HG03159 (cell line): Measurements from ENCODE around the gene GRB14.
A peak's percentile ranks its signal among the peaks of the same experiment; 100 is the strongest.

Experiments
- ATAC-seq: cut with Tn5 transposase; IDR thresholded peaks from one replicate; pipeline ENCODE4 v1.9.1; 2021; ENCODE audit warnings: mild to moderate bottlenecking, moderate library complexity; ENCODE audit not compliant: unreplicated experiment

The GRB14 gene

GRCh38 chr2:164617466-164617865 is 3.8 kb downstream of the GRB14 start:
- ATAC-seq: no peak

- ATAC-seq: no peak
These were observed 7.8 kb downstream of the GRB14 start for GRCh38 chr2:164613321-164613982.

GRCh38 chr2:164609790-164610189 is 11.5 kb downstream of the GRB14 start:
- ATAC-seq: no peak

GRCh38 chr2:164606557-164606956 is 14.7 kb downstream of the GRB14 start:
- ATAC-seq: no peak

GRCh38 chr2:164605295-164605694 is 16.0 kb downstream of the GRB14 start:
- ATAC-seq: no peak

- ATAC-seq: no peak
These were observed 20.5 kb downstream of the GRB14 start for GRCh38 chr2:164600763-164601162.

- peak; percentile 100 for ATAC-seq
These were observed 21.2 kb downstream of the GRB14 start for GRCh38 chr2:164599954-164600589.

- no peak for ATAC-seq
These were observed 23.3 kb downstream of the GRB14 start for GRCh38 chr2:164597983-164598382.

GRCh38 chr2:164595031-164595430 is 26.3 kb downstream of the GRB14 start:
- ATAC-seq: no peak

- ATAC-seq: no peak
These were observed 27.3 kb downstream of the GRB14 start for GRCh38 chr2:164593959-164594358.

GRCh38 chr2:164593541-164593940 is 27.7 kb downstream of the GRB14 start:
- no peak for ATAC-seq

- no peak for ATAC-seq
These were observed 31.8 kb downstream of the GRB14 start for GRCh38 chr2:164589522-164589921.

GRCh38 chr2:164581050-164581449 is 40.2 kb downstream of the GRB14 start:
- ATAC-seq: no peak

GRCh38 chr2:164574931-164575330 is 46.4 kb downstream of the GRB14 start:
- ATAC-seq: no peak

GRCh38 chr2:164570475-164570874 is 50.8 kb downstream of the GRB14 start:
- ATAC-seq: no peak

- ATAC-seq: no peak
These were observed 51.9 kb downstream of the GRB14 start for GRCh38 chr2:164569378-164569777.

GRCh38 chr2:164568317-164568716 is 53.0 kb downstream of the GRB14 start:
- no peak for ATAC-seq

- no peak for ATAC-seq
These were observed 53.8 kb downstream of the GRB14 start for GRCh38 chr2:164567335-164567989.

- ATAC-seq: no peak
These were observed 55.9 kb downstream of the GRB14 start for GRCh38 chr2:164565359-164565758.

- ATAC-seq: no peak
These were observed 58.6 kb downstream of the GRB14 start for GRCh38 chr2:164562666-164563065.

GRCh38 chr2:164561991-164562390 is 59.3 kb downstream of the GRB14 start:
- ATAC-seq: no peak

- no peak for ATAC-seq
These were observed 59.9 kb downstream of the GRB14 start for GRCh38 chr2:164561416-164561815.
